ENCODE data around the gene AQP4.

AQP4 gene

DNA sequence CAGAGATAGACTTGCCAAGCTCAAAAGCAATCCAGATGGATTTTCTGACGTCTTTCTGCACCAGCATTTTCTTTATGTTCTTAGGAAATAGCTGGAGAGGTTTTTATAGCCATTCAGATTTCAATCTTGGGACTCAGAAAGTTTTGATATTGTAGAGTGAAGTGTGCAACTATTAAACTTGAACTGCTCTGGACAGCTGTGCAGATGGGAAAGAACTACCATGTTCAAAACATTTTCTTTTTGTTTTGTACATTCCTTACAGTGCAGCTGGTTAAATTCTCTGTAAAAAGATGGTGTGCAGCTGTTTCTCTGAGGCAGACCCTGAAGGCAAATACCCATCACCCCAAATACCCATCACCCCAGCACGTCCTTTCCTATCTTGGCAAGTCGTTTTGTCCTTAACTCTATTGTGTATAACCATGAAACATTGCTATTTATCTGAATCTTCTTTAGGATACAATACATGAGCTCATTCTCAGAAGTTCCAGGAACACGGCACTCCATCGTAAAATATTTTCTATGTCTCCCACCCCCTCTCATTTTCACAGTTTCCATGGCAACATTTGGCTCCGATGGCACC is 38.8 kb downstream of the AQP4 start:
- Histone ChIP-seq H4K20me1 (ENCODE audit: insufficient read depth, low read length) (no peaks in the 10 kb centered on the region), H3K36me3 (replicated peaks; ENCODE audit: low read depth, low read length) (no peaks in the 10 kb centered on the region), H3K27ac (ENCODE audit: low read length) (no peak overlapping the region), H2AFZ (ENCODE audit: low read depth, low read length) (0 out of 2 replicates have a peak overlapping the region, but pooled peaks have one; percentile 30), H3K27me3 (ENCODE audit: low read depth, low read length) (no peaks in the 10 kb centered on the region), H3K4me3 (ENCODE audit: low read length) (no peak overlapping the region), H3K4me1 (ENCODE audit: low read length) (no peaks in the 10 kb centered on the region), H3K9ac (ENCODE audit: low read length) (no peak overlapping the region), H3K79me2 (ENCODE audit: low read length) (no peaks in the 10 kb centered on the region), H3K4me2 (ENCODE audit: low read length) (no peak overlapping the region), H3K9me3 (ENCODE audit: insufficient read depth, low read length) (no peaks in the 10 kb centered on the region)
- no peak for TF ChIP-seq EZH2phosphoT487 (IDR thresholded peaks at IDR 0.05; ENCODE audit: low read depth)
- TF ChIP-seq CTCF (IDR thresholded peaks at IDR 0.05; ENCODE audit: low read depth, low read length), result no peak

DNA sequence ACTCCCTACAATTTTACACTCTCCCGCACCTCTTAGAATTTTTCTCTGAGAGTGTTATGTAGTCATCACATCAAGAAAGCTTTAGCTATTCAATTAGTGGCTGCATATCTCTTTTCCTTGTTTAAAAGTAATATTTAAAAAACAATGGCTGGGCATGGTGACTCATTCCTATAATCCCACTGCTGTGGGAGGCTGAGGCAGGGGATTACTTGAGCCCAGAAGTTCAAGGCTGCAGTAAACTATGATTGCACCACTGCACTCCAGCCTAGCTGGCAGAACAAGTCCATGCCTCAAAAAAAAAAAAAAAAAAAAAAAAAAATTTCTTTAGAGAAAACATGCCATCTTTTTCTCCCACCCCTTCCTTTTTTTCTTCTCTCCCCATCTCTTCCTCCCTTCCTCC is 44.3 kb downstream of the AQP4 start:
- H3K79me2 ChIP-seq (ENCODE audit: low read length), result no peaks in the 10 kb centered on the region
- H3K27ac ChIP-seq (ENCODE audit: low read length), result no peak overlapping the region
- no peaks in the 10 kb centered on the region for H3K4me1 ChIP-seq (ENCODE audit: low read length)
- H3K4me3 ChIP-seq (ENCODE audit: low read length), result no peak overlapping the region
- H3K27me3 ChIP-seq (ENCODE audit: low read depth, low read length), result no peaks in the 10 kb centered on the region
- H3K9me3 ChIP-seq (ENCODE audit: insufficient read depth, low read length), result peaks cover 12% of the 10 kb centered on the region; the same call in 1 of the 2 replicates
- H3K36me3 ChIP-seq (replicated peaks; ENCODE audit: low read depth, low read length), result no peaks in the 10 kb centered on the region
- H2AFZ ChIP-seq (ENCODE audit: low read depth, low read length), result no peak overlapping the region
- TF ChIP-seq CTCF (IDR thresholded peaks at IDR 0.05; ENCODE audit: low read depth, low read length) (no peak), EZH2phosphoT487 (IDR thresholded peaks at IDR 0.05; ENCODE audit: low read depth) (no peak)
- H4K20me1 ChIP-seq (ENCODE audit: insufficient read depth, low read length), result no peaks in the 10 kb centered on the region
- H3K9ac ChIP-seq (ENCODE audit: low read length), result no peak overlapping the region
- H3K4me2 ChIP-seq (ENCODE audit: low read length), result no peak overlapping the region

GRCh38 chr18:26819046-26819445 is 46.5 kb downstream of the AQP4 start:
- no peak overlapping the region for H3K4me2 ChIP-seq (ENCODE audit: low read length)

DNA sequence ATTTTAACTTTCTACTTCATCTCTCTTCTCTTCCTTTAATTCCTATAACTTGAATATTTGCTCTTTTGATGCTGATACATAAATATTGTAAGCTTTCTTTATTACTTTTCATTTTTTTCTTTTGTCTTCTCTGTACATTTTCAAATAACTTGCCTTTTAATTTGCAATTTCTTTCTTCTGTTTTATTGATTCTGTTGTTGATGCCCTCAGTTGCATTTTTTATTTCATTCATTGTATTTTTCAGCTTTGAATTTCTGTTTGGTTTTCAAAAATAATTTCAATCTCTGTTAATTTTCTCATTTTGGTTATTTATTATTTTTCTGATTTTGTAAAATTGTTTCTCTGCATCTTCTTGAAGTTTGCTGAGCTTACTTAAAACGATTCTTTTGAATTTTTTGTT is 47.0 kb downstream of the AQP4 start:
- Histone ChIP-seq H3K79me2 (ENCODE audit: low read length) (no peaks in the 10 kb centered on the region), H4K20me1 (ENCODE audit: insufficient read depth, low read length) (no peaks in the 10 kb centered on the region), H3K4me1 (ENCODE audit: low read length) (no peaks in the 10 kb centered on the region), H3K9me3 (ENCODE audit: insufficient read depth, low read length) (peaks cover 12% of the 10 kb centered on the region; the same call in 1 of the 2 replicates), H3K4me2 (ENCODE audit: low read length) (no peak overlapping the region), H3K36me3 (replicated peaks; ENCODE audit: low read depth, low read length) (no peaks in the 10 kb centered on the region), H3K27me3 (ENCODE audit: low read depth, low read length) (no peaks in the 10 kb centered on the region), H3K4me3 (ENCODE audit: low read length) (no peak overlapping the region), H3K27ac (ENCODE audit: low read length) (no peak overlapping the region), H2AFZ (ENCODE audit: low read depth, low read length) (no peak overlapping the region), H3K9ac (ENCODE audit: low read length) (no peak overlapping the region)
- TF ChIP-seq EZH2phosphoT487 (IDR thresholded peaks at IDR 0.05; ENCODE audit: low read depth), result no peak
- no peak for TF ChIP-seq CTCF (IDR thresholded peaks at IDR 0.05; ENCODE audit: low read depth, low read length)

More at GRCh38 chr18:26819046-26819445, 46.5 kb downstream of the AQP4 start:
- Histone ChIP-seq H3K36me3 (replicated peaks; ENCODE audit: low read depth, low read length) (no peaks in the 10 kb centered on the region), H3K4me3 (ENCODE audit: low read length) (no peak overlapping the region), H4K20me1 (ENCODE audit: insufficient read depth, low read length) (no peaks in the 10 kb centered on the region), H3K79me2 (ENCODE audit: low read length) (no peaks in the 10 kb centered on the region), H3K9ac (ENCODE audit: low read length) (no peak overlapping the region), H3K27me3 (ENCODE audit: low read depth, low read length) (no peaks in the 10 kb centered on the region), H2AFZ (ENCODE audit: low read depth, low read length) (no peak overlapping the region), H3K27ac (ENCODE audit: low read length) (no peak overlapping the region), H3K9me3 (ENCODE audit: insufficient read depth, low read length) (peaks cover 12% of the 10 kb centered on the region; the same call in 1 of the 2 replicates), H3K4me1 (ENCODE audit: low read length) (no peaks in the 10 kb centered on the region)
- TF ChIP-seq CTCF (IDR thresholded peaks at IDR 0.05; ENCODE audit: low read depth, low read length) (no peak), EZH2phosphoT487 (IDR thresholded peaks at IDR 0.05; ENCODE audit: low read depth) (no peak)
